GM20431 (cell line): ENCODE data around the gene SPIRE1.

Experiments
- in situ Hi-C: fragments of 300-500 bp; cut with MseI, MboI; formaldehyde crosslinking; loops from one replicate; pipeline ENCODE4 v1.15.0; 2020; ENCODE audit warnings: low sequenced_read_pairs; ENCODE audit not compliant: unreplicated experiment

SPIRE1 gene

DNA sequence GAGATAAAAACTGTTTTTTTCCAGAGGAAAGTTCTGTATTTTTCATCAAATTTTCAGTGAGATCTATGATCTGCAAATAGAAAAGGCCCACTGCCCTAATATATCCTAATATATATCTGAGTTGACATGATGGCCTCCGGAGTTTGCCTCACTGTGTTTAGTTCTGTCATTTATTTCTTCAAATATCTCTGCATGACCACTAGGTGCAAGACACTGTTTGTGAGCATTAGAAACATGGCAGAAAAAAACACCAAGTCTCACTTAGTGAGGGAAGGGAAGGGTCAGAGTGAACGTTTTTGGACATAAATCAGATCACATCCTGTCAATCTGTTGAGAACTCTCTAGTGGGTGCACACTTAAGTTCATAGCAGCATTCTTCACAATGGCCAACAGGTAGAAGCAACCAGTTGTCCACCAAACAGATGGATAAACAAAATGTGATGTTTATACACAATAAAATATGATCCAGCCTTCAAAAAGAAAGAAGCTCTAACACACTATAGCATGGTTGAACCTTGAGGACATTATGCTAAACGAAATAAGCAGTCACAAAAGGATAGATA is 53.4 kb downstream of the SPIRE1 start:
- in situ Hi-C loops: no loop called here

- in situ Hi-C loops: no loop called here
These were observed 57.9 kb downstream of the SPIRE1 start for GRCh38 chr18:12599966-12600365.

DNA sequence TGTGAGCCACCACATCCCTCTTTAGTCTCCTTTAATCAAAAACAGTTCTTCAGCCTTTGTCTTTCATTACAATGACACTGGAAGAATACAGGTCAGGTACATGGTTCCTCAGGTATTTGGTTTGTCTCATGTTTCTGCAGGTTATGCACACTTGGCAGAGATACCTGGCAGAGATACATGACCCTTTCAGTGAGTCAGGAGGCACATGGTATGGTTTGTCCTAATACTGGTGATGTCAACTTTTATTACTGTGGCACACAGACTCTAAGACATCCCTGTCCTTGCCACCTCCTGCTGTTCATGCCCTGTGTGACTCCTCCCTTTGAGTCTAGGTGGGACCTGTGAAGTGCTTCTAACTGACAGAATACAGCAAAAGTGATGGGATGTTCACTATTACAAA is 58.4 kb downstream of the SPIRE1 start:
- in situ Hi-C loops: no loop called here

DNA sequence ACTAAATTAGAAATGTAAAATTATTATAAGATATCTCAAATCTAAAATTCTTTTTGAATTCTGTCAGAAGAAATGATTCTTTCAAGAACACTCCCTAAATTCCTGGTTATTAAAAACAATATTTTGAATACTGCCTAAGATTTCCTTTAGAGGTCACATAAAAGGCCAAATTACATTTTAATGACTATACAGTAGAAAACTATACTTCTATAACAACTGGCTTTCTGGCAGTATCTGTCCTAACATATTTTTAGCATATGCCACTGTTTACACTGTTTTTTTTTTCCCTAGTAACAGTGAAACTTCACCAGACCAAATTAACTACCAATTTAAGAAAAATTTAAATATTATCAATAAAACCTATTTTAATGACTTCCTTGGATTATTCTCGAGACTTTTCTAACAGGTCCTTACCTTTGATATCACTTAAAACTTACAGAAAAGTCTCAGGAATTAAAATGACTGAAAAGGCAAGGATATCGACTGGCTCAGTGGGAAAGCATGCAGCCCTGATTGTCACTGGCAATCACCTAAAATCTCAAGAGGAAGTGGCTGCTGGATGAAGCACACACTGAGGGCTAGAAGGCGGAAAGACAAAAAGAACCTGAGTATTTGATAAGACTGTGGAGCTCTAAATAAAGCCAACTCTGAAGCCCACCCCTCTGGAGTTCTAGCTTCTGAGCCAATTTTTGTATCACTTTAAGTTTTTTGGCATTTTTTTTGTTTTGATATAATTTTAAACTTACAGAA is 59.6 kb downstream of the SPIRE1 start:
- in situ Hi-C loops: no loop called here

DNA sequence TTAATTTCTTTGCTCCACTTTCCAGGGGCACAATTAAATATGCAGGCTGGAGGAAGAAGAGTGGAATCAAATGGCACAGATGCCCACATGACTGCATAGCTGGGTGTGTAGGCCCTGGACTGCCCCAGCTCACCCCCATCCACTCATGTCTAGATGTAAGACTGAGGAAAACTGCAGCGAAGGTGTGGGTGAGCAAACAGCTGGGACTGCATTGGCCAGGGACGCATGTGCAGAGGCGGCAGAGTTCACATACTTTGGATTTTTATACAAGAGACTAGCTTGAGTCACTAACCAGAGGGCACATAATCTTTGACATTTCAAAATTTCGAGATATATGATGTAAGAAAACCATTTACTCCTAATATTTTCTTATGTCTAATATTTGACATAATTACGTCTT is 60.1 kb downstream of the SPIRE1 start:
- in situ Hi-C loops: no loop called here

DNA sequence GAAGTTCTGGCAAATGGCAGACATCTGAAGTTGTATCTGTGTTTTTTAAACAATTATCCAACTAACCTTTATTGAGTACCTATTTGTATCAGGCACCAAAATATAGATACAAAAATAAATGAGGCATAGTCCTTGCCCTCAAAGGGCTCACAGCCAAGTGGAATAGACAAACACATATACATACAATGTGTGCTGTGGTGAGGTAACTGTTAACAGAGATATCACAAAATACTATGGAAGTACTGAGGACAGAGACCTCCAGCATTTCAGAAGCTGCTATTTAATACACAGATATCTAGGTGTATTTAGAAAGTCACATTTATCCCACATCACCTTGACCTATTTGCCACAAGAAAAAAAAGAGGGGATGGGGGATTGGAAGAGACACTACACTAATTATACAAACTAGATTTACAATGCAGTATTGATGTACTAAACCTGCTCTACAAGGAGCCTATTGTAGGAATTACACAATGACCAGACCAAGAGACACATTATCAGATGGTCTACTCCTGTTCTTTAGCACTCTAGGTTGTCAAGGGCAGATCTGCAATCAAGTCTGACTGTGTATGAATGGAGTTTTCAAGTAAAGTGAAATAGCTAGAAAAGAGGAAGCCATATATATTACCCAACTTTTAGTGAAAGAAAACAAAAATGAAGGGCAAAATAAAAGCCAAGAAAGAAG is 62.2 kb downstream of the SPIRE1 start:
- in situ Hi-C loops: no loop called here

DNA sequence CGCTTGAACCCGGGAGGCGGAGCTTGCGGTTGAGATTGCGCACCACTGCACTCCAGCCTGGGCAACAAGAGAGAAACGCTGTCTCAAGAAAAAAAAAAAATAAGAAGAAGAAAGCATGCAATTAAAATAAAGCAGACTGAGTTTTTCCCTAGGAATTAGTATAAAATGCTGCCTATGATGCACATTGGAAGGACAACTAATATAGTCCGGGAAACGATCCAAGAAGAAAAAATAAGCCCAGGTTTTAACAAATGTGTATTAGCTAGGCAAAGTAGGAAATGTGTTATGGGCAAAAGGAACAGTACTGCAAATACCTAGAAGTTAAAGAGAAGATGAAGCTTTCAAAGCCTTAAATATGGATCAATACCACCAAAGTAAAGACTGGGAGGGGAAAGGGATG is 64.0 kb downstream of the SPIRE1 start:
- in situ Hi-C loops: no loop called here

DNA sequence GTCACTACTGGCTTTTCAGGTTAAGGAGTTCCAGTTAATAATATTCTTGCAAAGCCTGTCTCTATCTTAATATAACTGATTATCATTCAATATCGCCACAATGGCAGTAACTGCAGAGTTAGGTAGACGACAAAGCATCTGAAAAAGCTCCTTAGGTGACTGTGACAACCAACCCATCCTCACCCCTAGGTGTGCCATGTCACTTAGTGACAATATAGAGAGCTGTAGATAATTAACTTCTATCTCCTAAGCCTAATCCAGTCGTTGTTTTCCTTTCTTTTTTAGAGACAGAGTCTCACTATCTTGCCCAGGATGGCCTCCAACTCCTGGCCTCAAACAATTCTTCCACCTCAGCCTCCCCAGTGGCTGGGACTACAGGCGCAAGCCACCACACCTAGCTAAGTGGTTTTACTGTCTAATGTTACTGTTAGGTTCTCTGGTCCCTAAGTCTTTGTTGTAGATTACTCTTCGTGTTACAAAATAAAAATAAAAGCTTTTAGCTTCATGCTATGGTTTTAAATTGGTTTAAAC is 65.2 kb downstream of the SPIRE1 start:
- in situ Hi-C loops: no loop called here

GRCh38 chr18:12589448-12589847 is 68.5 kb downstream of the SPIRE1 start:
- in situ Hi-C loops: no loop called here

DNA sequence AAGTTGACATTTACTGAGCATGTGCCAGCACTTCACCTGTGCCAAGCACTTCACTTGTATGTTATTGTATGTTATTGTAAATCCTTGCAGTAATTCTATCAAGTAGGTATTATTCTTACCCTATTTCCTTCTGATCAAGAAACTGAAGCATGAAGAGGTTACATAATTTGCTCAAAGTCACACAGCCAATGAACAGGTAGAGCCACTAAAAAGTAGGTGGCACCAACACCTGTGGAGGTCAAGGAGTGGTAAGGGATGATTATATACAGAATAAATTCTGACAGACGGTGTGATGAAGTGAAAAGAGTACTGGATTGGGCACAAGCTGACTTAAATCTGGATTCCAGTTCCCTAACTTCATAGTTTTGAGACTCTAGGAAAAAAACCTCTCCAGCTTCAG is 71.0 kb downstream of the SPIRE1 start:
- in situ Hi-C loops: no loop called here

DNA sequence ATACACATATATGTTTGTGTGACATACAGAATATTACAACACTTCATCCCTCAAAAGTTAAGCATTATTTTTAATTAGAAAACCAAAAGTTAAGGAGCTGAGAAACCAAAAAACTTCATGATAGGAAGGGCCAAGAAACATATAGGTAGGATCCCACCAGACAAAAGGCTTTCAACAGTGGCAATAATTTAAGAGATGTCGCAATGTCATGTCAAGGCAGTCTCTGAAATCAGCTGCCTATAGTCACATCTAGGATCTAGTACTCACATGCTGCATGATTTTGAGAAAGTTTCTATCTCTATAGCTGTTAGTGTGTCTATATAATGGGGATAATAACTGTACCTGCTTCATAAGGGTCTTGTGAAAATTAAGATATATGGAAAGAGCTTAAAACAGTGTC is 72.7 kb downstream of the SPIRE1 start:
- in situ Hi-C loops: no loop called here

GRCh38 chr18:12580630-12581342 is 77.1 kb downstream of the SPIRE1 start:
- in situ Hi-C loops: no loop called here

DNA sequence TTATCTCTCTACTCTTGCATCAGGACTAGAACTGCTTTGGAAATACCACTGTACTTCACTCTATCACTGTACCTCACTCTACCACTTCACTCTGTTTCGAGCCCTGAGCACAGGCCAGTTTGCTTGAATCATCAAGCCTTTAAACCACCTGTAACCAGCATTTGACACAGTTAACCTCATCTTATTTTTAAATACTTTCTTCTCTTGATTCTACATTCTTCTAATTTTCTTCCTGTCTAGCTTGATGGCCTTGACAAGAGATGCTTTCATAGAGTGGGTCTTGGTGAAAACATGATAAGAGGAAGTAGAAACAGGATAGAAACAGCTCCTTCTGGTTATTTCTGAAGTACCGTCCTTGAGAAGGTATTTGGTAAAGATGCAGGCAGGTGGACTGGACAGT is 78.1 kb downstream of the SPIRE1 start:
- in situ Hi-C loops: no loop called here

DNA sequence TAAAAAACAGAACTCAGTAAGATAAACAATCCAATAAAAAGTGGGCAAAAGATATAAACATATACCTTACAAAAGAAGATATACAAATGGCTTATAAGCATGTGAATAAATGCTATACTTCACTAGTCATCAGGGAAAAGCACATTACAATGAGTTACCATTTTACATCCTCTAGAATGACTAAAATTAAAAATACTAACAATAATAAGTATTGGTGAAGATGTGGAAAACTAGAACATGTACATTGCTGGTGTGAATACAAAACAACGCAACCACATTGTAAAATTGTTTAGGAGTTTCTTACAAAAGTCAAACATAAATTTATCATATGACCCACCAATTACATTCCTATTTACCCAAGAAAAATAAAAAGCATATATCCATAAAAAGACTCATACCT is 80.1 kb downstream of the SPIRE1 start:
- in situ Hi-C loops: no loop called here

- in situ Hi-C loops: no loop called here
These were observed 83.3 kb downstream of the SPIRE1 start for GRCh38 chr18:12574494-12575185.

GRCh38 chr18:12571630-12572029 is 86.3 kb downstream of the SPIRE1 start:
- in situ Hi-C loops: no loop called here

- in situ Hi-C loops: no loop called here
These were observed 88.1 kb downstream of the SPIRE1 start for GRCh38 chr18:12569791-12570190.

GRCh38 chr18:12567849-12568248 is 90.1 kb downstream of the SPIRE1 start:
- in situ Hi-C loops: no loop called here

- in situ Hi-C loops: no loop called here
These were observed 93.0 kb downstream of the SPIRE1 start for GRCh38 chr18:12564861-12565260.

DNA sequence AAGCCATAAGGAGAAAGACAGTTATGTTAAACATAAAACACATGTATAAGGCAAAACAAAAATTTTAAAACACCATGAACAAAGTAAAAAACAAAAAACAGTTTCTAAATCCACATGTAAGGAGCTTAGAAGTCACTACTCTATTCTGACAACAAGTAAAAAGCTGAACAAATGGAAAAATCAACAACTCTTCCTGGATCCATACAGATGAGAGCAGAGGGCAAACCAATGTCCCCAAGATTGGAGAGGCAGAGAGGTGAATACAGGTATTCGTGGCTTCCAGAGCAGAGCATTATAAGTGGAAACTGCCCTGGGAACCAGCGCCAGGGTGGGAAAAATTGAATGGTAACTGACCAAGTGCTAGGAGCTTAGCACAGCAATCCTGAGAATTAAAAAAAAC is 93.5 kb downstream of the SPIRE1 start:
- in situ Hi-C loops: no loop called here
